ENCODE data around the gene IZUMO4.
"Not testable (repeated sequence)": the region's sequence is repeated elsewhere in the genome, so short reads cannot be mapped to it uniquely, and the experiment has no call there.

The IZUMO4 gene

GRCh38 chr19:2123682-2124387 is 27.1 kb downstream of the IZUMO4 start:
- no peak for DNase-seq (ENCODE audit: low read depth in 2 of 2)

DNA sequence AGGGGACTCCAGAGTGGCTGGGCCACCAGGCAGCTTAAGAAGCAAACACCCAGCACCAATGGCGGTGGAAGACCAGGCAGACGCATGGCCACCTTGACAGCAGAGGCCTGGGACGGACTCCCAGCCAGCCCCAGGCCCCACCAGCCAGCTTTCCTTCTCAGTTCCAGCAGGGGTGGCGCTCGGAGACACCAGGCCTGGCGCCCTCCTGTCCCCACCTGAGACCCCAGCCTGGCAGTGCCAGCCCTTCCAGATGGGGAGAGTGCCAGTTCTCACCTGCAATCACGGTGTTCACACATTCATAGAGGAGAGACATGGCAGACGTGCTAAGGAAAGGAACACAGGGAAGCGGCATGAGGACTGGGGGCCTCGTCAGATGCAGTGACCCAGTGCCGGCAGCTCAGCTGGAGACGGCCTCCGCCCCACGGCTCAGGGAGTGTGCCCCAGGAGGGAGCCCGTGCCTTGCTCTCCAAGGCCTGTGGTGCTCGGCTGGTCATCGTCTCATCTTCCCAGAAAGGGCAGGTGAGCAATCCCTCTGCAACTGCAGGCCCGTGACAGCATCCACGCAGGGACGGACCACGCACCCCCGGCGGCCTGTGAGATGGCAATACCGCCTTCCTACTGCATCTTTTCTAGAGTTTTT is 30.3 kb downstream of the IZUMO4 start:
- DNase-seq (ENCODE audit: low read depth in 2 of 2): no peak

DNA sequence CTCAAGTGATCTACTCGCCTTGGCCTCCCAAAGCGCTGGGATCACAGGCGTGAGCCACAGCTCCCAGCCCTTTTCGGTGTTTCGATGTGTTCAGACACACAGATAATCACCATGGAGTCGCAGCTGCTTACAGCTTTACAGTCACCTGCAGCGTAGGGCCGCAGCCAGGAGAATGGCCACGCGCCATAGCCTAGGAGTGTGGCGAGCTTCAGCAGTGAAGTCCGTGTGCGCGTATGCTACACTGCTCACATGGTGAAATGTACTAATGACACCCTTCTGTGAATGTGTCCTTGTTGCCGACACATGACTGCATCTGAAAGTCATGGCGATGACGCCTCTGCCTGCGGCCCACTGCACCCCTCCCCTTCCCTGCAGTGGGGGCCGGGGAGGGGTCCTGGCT is 31.0 kb downstream of the IZUMO4 start:
- no peak for DNase-seq (ENCODE audit: low read depth in 2 of 2)

GRCh38 chr19:2128252-2128651 is 31.5 kb downstream of the IZUMO4 start:
- not testable (repeated sequence) for DNase-seq (ENCODE audit: low read depth in 2 of 2)

- no peak for DNase-seq (ENCODE audit: low read depth in 2 of 2)
These were observed 32.3 kb downstream of the IZUMO4 start for GRCh38 chr19:2129022-2129421.

DNA sequence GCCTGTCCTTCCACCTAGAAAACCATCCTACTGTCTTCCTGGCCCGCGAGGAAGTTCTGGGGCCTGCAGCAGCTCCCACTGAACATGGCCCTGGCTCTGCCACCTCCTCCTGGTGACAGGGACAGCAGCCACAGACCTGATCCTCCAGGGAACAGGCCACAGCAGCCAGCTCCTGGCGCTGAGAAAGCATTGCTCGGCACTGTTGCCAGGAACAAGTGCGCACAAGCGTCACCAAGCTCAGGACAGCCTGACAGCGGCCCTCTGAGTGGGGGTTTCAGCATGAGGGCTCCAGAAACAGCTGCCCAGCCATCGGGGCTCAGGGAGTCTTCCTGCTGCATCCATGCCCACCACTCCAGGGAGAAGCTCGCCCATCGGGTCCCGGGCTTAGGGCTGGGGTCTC is 32.8 kb downstream of the IZUMO4 start:
- no peak for DNase-seq (ENCODE audit: low read depth in 2 of 2)

DNA sequence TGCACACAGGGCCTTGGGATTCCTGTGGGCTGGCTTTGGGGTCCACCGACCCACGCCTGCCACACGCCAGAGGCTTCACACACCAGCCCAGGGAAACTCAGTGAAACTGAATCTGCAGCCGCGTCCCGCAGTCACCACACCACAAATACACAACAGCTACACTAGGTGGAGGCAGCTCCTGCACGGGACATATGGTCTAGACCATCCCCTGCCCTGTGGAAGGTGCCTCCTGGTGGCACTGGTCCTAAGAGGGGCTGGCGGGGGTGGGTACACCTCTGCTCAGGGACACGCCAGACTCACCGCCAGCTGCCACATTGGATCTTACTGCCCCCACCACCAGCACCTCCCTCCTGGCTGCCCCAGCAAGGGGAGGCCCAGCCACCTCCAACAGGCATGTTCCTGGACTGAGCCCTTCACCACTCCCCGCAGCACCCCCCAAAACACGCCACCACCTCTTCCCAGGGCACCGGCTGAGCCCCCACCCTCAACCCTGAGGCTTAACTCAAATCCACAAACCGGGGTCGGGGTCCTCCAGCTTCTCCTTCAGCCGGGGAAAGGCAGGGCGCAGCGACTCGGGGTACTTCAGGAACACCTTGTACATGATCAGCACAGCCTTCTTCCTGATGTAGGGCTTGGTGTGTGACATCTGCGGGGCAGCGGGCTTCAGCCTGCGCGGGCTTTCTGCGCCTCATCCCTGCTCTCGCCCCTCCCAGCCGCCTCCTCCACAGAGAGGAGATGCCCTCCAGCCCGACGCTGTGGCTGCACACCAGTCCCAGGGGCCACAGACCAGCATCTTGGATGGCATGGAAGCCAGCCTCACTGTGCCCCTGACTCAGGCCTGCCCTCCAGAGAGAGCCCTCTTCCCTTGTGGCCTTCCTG is 33.4 kb downstream of the IZUMO4 start:
- DNase-seq (ENCODE audit: low read depth in 2 of 2): no peak

DNA sequence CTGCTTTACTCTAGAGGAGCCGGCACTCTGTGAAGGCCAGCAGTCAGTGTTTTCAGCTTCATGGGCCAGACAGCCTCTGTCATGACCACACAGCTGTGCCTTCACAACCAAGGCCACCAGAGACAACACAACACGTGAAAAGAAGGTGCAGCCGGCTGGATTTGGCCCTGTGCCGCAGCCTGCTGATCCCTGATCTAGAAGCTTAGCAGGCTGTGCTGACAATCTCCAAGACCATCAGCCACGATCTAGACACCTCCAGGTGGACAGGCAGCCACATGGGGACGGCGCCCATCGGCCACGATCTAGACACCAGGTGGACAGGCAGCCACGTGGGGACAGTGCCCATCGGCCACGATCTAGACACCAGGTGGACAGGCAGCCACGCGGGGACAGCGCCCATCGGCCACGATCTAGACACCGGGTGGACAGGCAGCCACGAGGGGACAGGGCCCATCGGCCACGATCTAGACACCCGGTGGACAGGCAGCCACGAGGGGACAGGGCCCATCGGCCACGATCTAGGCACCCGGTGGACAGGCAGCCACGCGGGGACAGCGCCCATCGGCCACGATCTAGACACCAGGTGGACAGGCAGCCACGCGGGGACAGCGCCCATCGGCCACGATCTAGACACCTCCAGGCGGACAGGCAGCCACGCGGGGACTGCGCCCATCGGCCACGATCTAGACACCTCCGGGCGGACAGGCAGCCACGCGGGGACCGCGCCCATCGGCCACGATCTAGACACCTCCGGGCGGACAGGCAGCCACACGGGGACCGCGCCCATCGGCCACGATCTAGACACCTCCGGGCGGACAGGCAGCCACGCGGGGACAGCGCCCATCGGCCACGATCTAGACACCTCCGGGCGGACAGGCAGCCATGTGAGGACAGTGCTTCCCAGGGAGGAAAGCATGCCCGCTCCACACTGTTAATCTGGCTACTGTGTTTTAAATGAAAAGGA is 34.6 kb downstream of the IZUMO4 start:
- DNase-seq (ENCODE audit: low read depth in 2 of 2): not testable (repeated sequence)

GRCh38 chr19:2132191-2132590 is 35.5 kb downstream of the IZUMO4 start:
- DNase-seq (ENCODE audit: low read depth in 2 of 2): no peak

- no peak for DNase-seq (ENCODE audit: low read depth in 2 of 2)
These were observed 36.2 kb downstream of the IZUMO4 start for GRCh38 chr19:2132731-2133490.

GRCh38 chr19:2135474-2136402 is 39.0 kb downstream of the IZUMO4 start:
- no peak for DNase-seq (ENCODE audit: low read depth in 2 of 2)

GRCh38 chr19:2136796-2137195 is 40.1 kb downstream of the IZUMO4 start:
- DNase-seq (ENCODE audit: low read depth in 2 of 2): no peak

DNA sequence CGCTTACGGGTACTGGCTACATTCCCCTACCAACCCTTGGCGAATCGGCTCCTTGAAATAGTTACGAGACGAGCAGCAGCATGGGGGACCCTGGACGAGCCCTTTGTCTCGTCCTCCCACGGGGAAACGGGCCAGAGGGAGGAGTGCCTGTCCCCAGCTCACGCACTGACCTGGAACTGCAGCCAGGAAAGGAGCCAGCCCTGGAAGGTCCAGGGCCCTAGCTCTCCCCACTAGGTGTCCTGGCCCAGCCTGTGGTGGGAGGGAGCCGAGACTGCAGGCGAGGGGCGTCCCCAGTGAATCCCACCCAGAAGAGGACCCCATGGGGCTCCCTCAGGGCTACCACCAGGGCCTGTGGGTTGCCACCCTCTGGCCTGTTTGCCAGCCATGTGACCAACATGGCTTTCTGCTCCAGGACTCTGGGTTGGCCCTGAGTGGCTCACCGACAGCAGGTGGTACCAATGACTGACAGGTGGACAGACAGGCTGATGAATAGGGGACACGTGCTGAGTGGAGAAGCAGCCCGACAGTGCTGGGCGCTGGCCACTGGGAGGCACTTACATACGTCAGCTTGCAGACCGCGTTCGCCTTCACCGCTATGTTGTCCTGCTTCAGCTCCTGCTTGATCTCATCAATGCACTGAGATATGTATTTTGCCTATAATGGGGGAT is 41.5 kb downstream of the IZUMO4 start:
- DNase-seq (ENCODE audit: low read depth in 2 of 2): no peak

- no peak for DNase-seq (ENCODE audit: low read depth in 2 of 2)
These were observed 42.8 kb downstream of the IZUMO4 start for GRCh38 chr19:2139385-2140137.

- DNase-seq (ENCODE audit: low read depth in 2 of 2): no peak
These were observed 43.4 kb downstream of the IZUMO4 start for GRCh38 chr19:2140138-2140569.

- no peak for DNase-seq (ENCODE audit: low read depth in 2 of 2)
These were observed 45.6 kb downstream of the IZUMO4 start for GRCh38 chr19:2142173-2142829.

- no peak for DNase-seq (ENCODE audit: low read depth in 2 of 2)
These were observed 47.5 kb downstream of the IZUMO4 start for GRCh38 chr19:2144190-2144589.

DNA sequence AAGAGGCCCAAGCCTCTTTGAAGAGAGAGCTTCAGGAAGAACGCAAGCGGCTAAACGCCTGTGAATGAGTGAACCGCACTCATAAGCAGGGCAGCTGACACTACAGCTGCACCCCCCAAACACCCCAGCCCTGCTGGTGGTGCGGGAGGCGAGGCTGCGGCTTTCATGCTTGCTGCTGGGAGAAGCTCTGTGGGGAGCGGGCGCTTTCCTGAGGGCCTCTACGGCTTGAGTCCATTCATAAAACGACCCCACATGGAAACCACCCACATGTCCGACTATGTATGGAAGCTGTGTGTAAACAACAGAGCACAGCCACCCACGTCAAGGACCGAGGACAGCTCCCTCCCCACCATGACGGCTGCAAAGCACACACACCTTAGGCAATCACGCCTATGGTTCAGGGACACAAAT is 49.1 kb downstream of the IZUMO4 start:
- no peak for DNase-seq (ENCODE audit: low read depth in 2 of 2)

Measured in stimulated activated CD8-positive, alpha-beta memory T cell treated with anti-CD3 and anti-CD28 coated beads, Interleukin-7, amount 100 ng/mL, for 1 hour (primary cell).